IMR-90 (cell line): ENCODE measurements around the gene ZBED4. TPM values are rescaled to one million over a fixed set of nuclear protein-coding genes. Genes with fewer than 3 reads are reported as not detected.

Experiments
- ATAC-seq: fragments of 200-7000 bp; cut with Tn5 transposase; 2 replicates; pipeline ENCODE4 v1.9.1; 2020; ENCODE audit warnings: low read depth, mild to moderate bottlenecking, moderate library complexity
- BruUV-seq: library from RNA; stranded (reverse); fragments of 400-500 nt; replicated peaks from 2 replicates; lab custom pipeline; 2021; lab: Mats Ljungman, UMichigan
- CTCF ChIA-PET: fragments of 300-600 bp; formaldehyde crosslinking; extraction: SDS; loops from one replicate; lab custom pipeline; 2021; ENCODE audit warnings: antibody characterized with exemption; lab: Yijun Ruan, JAX
- POLR2A ChIA-PET: fragments of 300-600 bp; sonication (Branson Sonifier 250); formaldehyde crosslinking; loops from one replicate; lab custom pipeline; 2022; ENCODE audit warnings: antibody characterized with exemption; ENCODE audit not compliant: unreplicated experiment; lab: Charles Lee
- DNase-seq: peaks from one replicate; pipeline ENCODE4 v3.0.0; 2013
- H2AFZ ChIP-seq: replicated peaks from 2 replicates; pipeline ENCODE3; 2013; ENCODE audit warnings: low read length, mild to moderate bottlenecking; ENCODE audit not compliant: poor library complexity
- H2AK5ac ChIP-seq: 2 replicates; pipeline ENCODE4 v1.6.1; 2013; ENCODE audit warnings: low read depth, low read length, inconsistent platforms
- H2AK9ac ChIP-seq: replicated peaks from 2 replicates; pipeline ENCODE3; 2013; ENCODE audit warnings: mild to moderate bottlenecking, low read depth, low read length, moderate library complexity; ENCODE audit not compliant: poor library complexity
- H2BK120ac ChIP-seq: 2 replicates; pipeline ENCODE4 v1.6.1; 2013; ENCODE audit warnings: low read depth, low read length, inconsistent platforms
- H2BK15ac ChIP-seq: 3 replicates; pipeline ENCODE4 v1.6.1; 2013; ENCODE audit warnings: low read depth, low read length, inconsistent platforms
- H2BK20ac ChIP-seq: 2 replicates; pipeline ENCODE4 v1.6.1; 2013; ENCODE audit warnings: low read depth, mild to moderate bottlenecking, inconsistent platforms, low read length, moderate library complexity
- H2BK5ac ChIP-seq: 2 replicates; pipeline ENCODE4 v1.6.1; 2013; ENCODE audit warnings: mild to moderate bottlenecking, low read depth, low read length, inconsistent platforms; ENCODE audit not compliant: poor library complexity, severe bottlenecking
- H3K14ac ChIP-seq: replicated peaks from 2 replicates; pipeline ENCODE4 v1.6.1; 2013; ENCODE audit warnings: low read depth, low read length, inconsistent platforms
- H3K18ac ChIP-seq: 2 replicates; pipeline ENCODE4 v1.6.1; 2013; ENCODE audit warnings: low read depth, low read length, control low read depth
- H3K23ac ChIP-seq: 2 replicates; pipeline ENCODE4 v1.6.1; 2013; ENCODE audit warnings: low read depth, low read length, inconsistent platforms
- H3K27ac ChIP-seq: 2 replicates; pipeline ENCODE4 v1.5.1; 2013; ENCODE audit warnings: mild to moderate bottlenecking, control low read depth, low read length; ENCODE audit not compliant: insufficient read depth
- H3K27me3 ChIP-seq: 2 replicates; pipeline ENCODE4 v1.6.1; 2013; ENCODE audit warnings: low read length; ENCODE audit not compliant: control insufficient read depth, insufficient read depth
- H3K36me3 ChIP-seq: 2 replicates; pipeline ENCODE4 v1.6.1; 2013; ENCODE audit warnings: low read length, mixed read lengths; ENCODE audit not compliant: control insufficient read depth, insufficient read depth
- H3K4ac ChIP-seq: 2 replicates; pipeline ENCODE4 v1.6.1; 2013; ENCODE audit warnings: low read depth, low read length, inconsistent platforms
- H3K4me1 ChIP-seq: 2 replicates; pipeline ENCODE4 v1.6.1; 2013; ENCODE audit warnings: low read length, mixed read lengths; ENCODE audit not compliant: control insufficient read depth, insufficient read depth
- H3K4me2 ChIP-seq: 2 replicates; pipeline ENCODE4 v1.6.1; 2013; ENCODE audit warnings: low read depth, mild to moderate bottlenecking, control low read depth, low read length, moderate library complexity
- H3K4me3 ChIP-seq: 2 replicates; pipeline ENCODE4 v1.5.1; 2013; ENCODE audit warnings: low read depth, mild to moderate bottlenecking, control low read depth, low read length, moderate library complexity; ENCODE audit not compliant: insufficient read depth
- H3K56ac ChIP-seq: 2 replicates; pipeline ENCODE4 v1.6.1; 2013; ENCODE audit warnings: low read length, inconsistent platforms; ENCODE audit not compliant: insufficient read depth; ENCODE audit errors: extremely low read depth
- H3K79me1 ChIP-seq, 2 experiments: 2 replicates each; pipeline ENCODE4 v1.6.1; 2013; ENCODE audit warnings: low read length in 2 of 2, inconsistent platforms in 1 of 2, low read depth in 1 of 2
- H3K9ac ChIP-seq: 2 replicates; pipeline ENCODE4 v1.6.1; 2013; ENCODE audit warnings: low read depth, low read length, control low read depth
- H3K9me1 ChIP-seq: 2 replicates; pipeline ENCODE4 v1.6.1; 2013; ENCODE audit warnings: low read length, inconsistent platforms; ENCODE audit not compliant: insufficient read depth
- H3K9me3 ChIP-seq: 2 replicates; pipeline ENCODE4 v1.6.1; 2013; ENCODE audit warnings: low read length; ENCODE audit not compliant: control insufficient read depth, insufficient read depth
- H4K20me1 ChIP-seq: 2 replicates; pipeline ENCODE4 v1.6.1; 2013; ENCODE audit warnings: low read length, inconsistent platforms; ENCODE audit not compliant: insufficient read depth
- H4K5ac ChIP-seq: 2 replicates; pipeline ENCODE4 v1.6.1; 2013; ENCODE audit warnings: mild to moderate bottlenecking, low read depth, low read length, control low read depth
- H4K8ac ChIP-seq, 2 experiments: 2 replicates each; pipeline ENCODE4 v1.6.1; 2013; ENCODE audit warnings: low read depth in 2 of 2, low read length in 2 of 2, control low read depth in 1 of 2, inconsistent platforms in 1 of 2
- H4K91ac ChIP-seq: 2 replicates; pipeline ENCODE4 v1.6.1; 2013; ENCODE audit warnings: low read depth, low read length, inconsistent platforms; ENCODE audit not compliant: insufficient read depth
- CEBPB ChIP-seq: IDR thresholded peaks from 2 replicates; pipeline ENCODE4 v1.6.1; 2012; ENCODE audit warnings: low read depth, low read length, improper control_type of control experiment
- MAZ ChIP-seq: IDR thresholded peaks from 2 replicates; pipeline ENCODE4 v1.6.1; 2012; ENCODE audit warnings: low read depth, mild to moderate bottlenecking, low read length, improper control_type of control experiment, moderate library complexity, borderline replicate concordance
- MXI1 ChIP-seq: IDR thresholded peaks from 2 replicates; pipeline ENCODE4 v1.6.1; 2012; ENCODE audit warnings: low read depth, mild to moderate bottlenecking, low read length, moderate library complexity, borderline replicate concordance
- NFE2L2 ChIP-seq: fragments of 150-350 bp; IDR thresholded peaks from 2 replicates; pipeline ENCODE4 v1.6.1; 2016; ENCODE audit warnings: low read depth, mild to moderate bottlenecking, low read length
- RAD21 ChIP-seq: IDR thresholded peaks from 2 replicates; pipeline ENCODE4 v1.6.1; 2012; ENCODE audit warnings: low read length, improper control_type of control experiment
- RCOR1 ChIP-seq: IDR thresholded peaks from 2 replicates; pipeline ENCODE4 v1.6.1; 2012; ENCODE audit warnings: mild to moderate bottlenecking, low read length, improper control_type of control experiment; ENCODE audit not compliant: insufficient replicate concordance
- WGBS, 2 experiments: methylation state at CpG; one replicate each; pipeline versions ENCODE4 v1.1.5 to v1.1.7; 2013; ENCODE audit warnings: missing lambda C conversion rate in 2 of 2; ENCODE audit not compliant: insufficient read length in 1 of 2; ENCODE audit errors: extremely low coverage in 2 of 2; 5-methylcytosine and 5-hydroxymethylcytosine counted together
- dilution Hi-C: fragments of 300-500 bp; cut with HindIII; formaldehyde crosslinking; loops from one replicate; pipeline ENCODE4 v1.14.3; 2018; ENCODE audit warnings: low sequenced_read_pairs; ENCODE audit not compliant: unreplicated experiment
- in situ Hi-C: fragments of 300-500 bp; cut with MboI; formaldehyde crosslinking; loops from 3 replicates; pipeline ENCODE4 v1.14.3; 2019; ENCODE audit warnings: low sequenced_read_pairs, inconsistent platforms, mixed read lengths
- intact Hi-C: fragments of 100-400 bp; cut with micrococcal nuclease; formaldehyde crosslinking; loops from 2 replicates; pipeline ENCODE4 v1.10.0; 2022
- polyA plus RNA-seq, 3 experiments: library from polyadenylated mRNA; depleted of rRNA; stranded (reverse); fragments of >200 nt; gene quantifications; 2 replicates each; pipeline ENCODE4 v1.2.3, GENCODE V29; 2012; ENCODE audit warnings: low replicate concordance in 1 of 3
- total RNA-seq: library from RNA; depleted of rRNA; stranded (reverse); fragments of >200 nt; gene quantifications from 2 replicates; pipeline ENCODE4 v1.2.3, GENCODE V29; 2012
- TF ChIP-seq, protein P1 (sequence below): fragments of 150-350 bp; IDR thresholded peaks from 2 replicates; pipeline ENCODE4 v1.6.1; 2016; ENCODE audit warnings: low read depth, mild to moderate bottlenecking, low read length, moderate library complexity, borderline replicate concordance
- TF ChIP-seq, protein P2 (sequence below): conservative IDR thresholded peaks from 2 replicates; pipeline ENCODE4 v1.5.1; 2012; ENCODE audit warnings: mild to moderate bottlenecking, low read depth, low read length, improper control_type of control experiment
- TF ChIP-seq, protein P3 (sequence below): fragments of 150-350 bp; IDR thresholded peaks from 2 replicates; pipeline ENCODE4 v1.6.1; 2017; ENCODE audit warnings: mild to moderate bottlenecking, antibody characterized with exemption, low read length, low read depth

ZBED4 gene
- total and polyA plus RNA-seq, 2 of the 4 experiments (the other 2 are of a cell fraction), result 9.3 to 10.5 TPM

DNA sequence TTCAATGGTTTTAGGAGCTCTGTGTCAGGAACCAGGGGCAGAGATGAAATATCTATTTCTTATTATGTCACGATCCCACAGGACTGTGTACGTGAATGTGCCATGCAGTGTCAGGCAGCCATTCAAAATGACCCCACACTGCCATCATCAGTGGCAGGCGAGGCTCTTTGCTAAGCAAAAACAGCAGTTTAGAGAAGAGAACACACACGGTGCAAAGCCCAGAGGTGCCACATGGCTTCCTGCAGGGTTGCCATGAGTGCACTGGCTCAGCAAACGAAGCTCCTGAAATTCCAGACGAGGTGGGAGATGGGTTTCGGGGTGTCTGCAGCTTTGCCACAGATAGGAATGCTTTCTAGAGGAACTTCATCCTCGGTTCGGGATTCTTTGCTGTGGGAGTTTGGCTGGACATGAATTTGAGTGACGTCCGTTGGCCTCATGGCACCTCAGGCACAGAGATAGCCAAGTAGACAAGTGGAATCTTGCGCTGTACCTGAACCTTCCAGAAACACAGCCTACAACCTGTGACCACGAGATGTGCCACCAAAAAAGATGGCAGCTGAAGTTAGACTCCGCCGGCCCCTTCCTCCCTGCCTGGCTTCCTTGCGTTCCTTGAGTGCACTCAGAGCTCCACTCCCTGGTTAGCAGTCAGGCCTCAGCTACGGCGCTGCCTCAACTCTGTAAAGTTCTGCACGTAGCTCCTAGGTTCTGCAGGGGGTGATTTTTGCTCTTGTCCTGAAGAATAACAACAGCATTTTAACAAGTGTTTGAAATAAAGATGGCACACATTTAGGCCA, 7.8 kb upstream of the ZBED4 start:
- no peak overlapping the region for H2BK20ac ChIP-seq
- no peaks in the 10 kb centered on the region for H3K9me3 ChIP-seq
- ChIA-PET CTCF (no interaction called here), POLR2A (no interaction called here)
- in situ Hi-C loops, result no loop called here
- H3K4me3 ChIP-seq, result no peak overlapping the region
- H3K18ac ChIP-seq, result no peak overlapping the region
- peaks cover 66% of the 10 kb centered on the region for H3K27me3 ChIP-seq
- intact Hi-C loops, result no loop called here
- no peaks in the 10 kb centered on the region for H3K36me3 ChIP-seq
- no peak overlapping the region for H3K14ac ChIP-seq
- dilution Hi-C loops, result no loop called here
- no peaks in the 10 kb centered on the region for H3K4me1 ChIP-seq
- no peak overlapping the region for H4K91ac ChIP-seq
- no peaks in the 10 kb centered on the region for H3K79me1 ChIP-seq
- H3K23ac ChIP-seq, result no peak overlapping the region
- H3K9me1 ChIP-seq, result no peaks in the 10 kb centered on the region
- TF ChIP-seq, protein P1, sequence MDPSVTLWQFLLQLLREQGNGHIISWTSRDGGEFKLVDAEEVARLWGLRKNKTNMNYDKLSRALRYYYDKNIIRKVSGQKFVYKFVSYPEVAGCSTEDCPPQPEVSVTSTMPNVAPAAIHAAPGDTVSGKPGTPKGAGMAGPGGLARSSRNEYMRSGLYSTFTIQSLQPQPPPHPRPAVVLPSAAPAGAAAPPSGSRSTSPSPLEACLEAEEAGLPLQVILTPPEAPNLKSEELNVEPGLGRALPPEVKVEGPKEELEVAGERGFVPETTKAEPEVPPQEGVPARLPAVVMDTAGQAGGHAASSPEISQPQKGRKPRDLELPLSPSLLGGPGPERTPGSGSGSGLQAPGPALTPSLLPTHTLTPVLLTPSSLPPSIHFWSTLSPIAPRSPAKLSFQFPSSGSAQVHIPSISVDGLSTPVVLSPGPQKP, result no peak
- no peak for TF ChIP-seq NFE2L2
- TF ChIP-seq MAZ, result no peak
- TF ChIP-seq, protein P2, sequence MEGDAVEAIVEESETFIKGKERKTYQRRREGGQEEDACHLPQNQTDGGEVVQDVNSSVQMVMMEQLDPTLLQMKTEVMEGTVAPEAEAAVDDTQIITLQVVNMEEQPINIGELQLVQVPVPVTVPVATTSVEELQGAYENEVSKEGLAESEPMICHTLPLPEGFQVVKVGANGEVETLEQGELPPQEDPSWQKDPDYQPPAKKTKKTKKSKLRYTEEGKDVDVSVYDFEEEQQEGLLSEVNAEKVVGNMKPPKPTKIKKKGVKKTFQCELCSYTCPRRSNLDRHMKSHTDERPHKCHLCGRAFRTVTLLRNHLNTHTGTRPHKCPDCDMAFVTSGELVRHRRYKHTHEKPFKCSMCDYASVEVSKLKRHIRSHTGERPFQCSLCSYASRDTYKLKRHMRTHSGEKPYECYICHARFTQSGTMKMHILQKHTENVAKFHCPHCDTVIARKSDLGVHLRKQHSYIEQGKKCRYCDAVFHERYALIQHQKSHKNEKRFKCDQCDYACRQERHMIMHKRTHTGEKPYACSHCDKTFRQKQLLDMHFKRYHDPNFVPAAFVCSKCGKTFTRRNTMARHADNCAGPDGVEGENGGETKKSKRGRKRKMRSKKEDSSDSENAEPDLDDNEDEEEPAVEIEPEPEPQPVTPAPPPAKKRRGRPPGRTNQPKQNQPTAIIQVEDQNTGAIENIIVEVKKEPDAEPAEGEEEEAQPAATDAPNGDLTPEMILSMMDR, result no peak
- TF ChIP-seq RAD21, result no peak
- TF ChIP-seq RCOR1, result no peak
- no peak for TF ChIP-seq CEBPB
- TF ChIP-seq, protein P3, sequence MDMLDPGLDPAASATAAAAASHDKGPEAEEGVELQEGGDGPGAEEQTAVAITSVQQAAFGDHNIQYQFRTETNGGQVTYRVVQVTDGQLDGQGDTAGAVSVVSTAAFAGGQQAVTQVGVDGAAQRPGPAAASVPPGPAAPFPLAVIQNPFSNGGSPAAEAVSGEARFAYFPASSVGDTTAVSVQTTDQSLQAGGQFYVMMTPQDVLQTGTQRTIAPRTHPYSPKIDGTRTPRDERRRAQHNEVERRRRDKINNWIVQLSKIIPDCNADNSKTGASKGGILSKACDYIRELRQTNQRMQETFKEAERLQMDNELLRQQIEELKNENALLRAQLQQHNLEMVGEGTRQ, result no peak
- TF ChIP-seq MXI1, result no peak
- no peak for DNase-seq
- H2BK120ac ChIP-seq, result no peak overlapping the region
- ATAC-seq, result no peak
- no peak overlapping the region for H2AK9ac ChIP-seq
- H3K4ac ChIP-seq, result no peak overlapping the region
- H4K8ac ChIP-seq, result no peak overlapping the region
- no peak overlapping the region for H2AK5ac ChIP-seq
- H3K27ac ChIP-seq, result no peak overlapping the region
- no peak overlapping the region for H2BK5ac ChIP-seq
- H2AFZ ChIP-seq, result no peak overlapping the region
- no peak overlapping the region for H3K4me2 ChIP-seq
- no peak overlapping the region for H2BK15ac ChIP-seq
- no peaks in the 10 kb centered on the region for H4K20me1 ChIP-seq
- no peak overlapping the region for H3K9ac ChIP-seq
- BruUV-seq, result no TSS peak
- H3K56ac ChIP-seq, result no peak overlapping the region
- 66% methylated on average over 5 of the region's 19 CpGs; no CpG with 5 or more reads in 1 of the 2 experiments for WGBS, 2 experiments
- no peak overlapping the region for H4K5ac ChIP-seq
